Measurements from ENCODE around the gene ST8SIA4.

ST8SIA4 gene

GRCh38 chr5:100872408-100873190 lies 30.5 kb downstream of the ST8SIA4 start:
- DNase-seq (ENCODE audit: low spot score) = no peak

DNA sequence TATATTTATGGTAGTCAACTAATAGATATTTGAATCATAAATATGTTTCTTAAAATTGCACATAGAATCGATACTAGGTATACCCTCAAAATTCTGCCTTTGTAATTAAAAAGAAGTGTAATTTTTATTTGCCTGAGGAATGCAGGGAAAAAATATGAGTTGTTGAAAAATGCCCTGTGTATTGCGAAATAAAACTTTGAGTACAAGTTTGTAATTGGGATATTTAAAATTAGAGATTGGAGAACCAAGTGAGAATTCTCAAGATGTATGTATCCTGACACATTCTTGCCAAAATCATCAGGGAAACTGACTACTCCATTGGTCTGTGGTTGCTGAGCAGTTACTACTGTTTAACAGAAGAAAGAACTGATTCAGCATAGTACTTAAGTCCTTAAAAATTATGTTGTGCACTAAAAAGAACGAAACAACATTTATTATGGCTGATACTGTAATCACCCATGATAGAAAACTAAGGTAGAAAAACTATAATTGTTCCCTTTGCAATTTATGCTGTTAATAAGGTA lies 36.0 kb downstream of the ST8SIA4 start:
- DNase-seq (ENCODE audit: low spot score) = no peak

DNA sequence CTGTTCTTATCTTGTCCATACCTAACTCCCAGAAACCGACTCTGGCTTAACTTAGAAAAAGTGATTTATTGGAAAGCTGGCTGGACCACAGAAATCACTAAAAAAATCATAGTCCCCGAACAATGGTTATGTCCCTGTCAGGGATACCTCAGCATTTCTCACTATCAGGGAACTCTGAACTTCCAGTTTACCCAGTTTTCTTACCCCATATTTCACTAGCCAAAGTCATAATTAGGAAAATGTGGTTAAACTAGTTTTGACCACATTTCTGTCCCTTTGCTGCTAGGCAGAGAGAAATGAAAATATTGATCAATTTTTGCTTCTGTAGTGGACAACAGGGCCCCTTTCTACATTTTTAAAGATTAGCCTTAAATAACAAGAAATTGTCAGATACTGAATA lies 38.2 kb downstream of the ST8SIA4 start:
- no peak for DNase-seq (ENCODE audit: low spot score)

DNA sequence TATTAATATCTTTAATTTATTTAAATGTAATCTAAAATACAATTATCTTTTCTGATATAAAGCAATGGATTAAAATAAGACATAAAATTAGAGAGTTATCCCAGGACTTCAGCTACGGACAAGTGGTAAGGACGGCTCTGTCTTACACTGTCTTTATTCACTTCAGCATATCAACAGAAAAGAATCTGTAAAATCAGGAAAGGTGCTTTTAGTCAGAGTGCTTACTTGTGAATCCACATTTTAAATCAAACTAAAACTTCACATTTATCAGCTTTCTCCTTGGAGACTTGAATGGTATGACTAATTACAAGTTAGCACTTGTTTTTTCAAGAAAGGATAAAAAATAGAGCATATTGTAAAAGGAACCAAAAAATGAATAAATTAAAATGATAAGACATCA lies 39.3 kb downstream of the ST8SIA4 start:
- DNase-seq (ENCODE audit: low spot score) = no peak

- DNase-seq (ENCODE audit: low spot score) = no peak
Observed at GRCh38 chr5:100861148-100861547, 41.9 kb downstream of the ST8SIA4 start.

- DNase-seq (ENCODE audit: low spot score) = no peak
Observed at GRCh38 chr5:100860407-100860806, 42.7 kb downstream of the ST8SIA4 start.

- DNase-seq (ENCODE audit: low spot score) = no peak
Observed at GRCh38 chr5:100858987-100859545, 44.0 kb downstream of the ST8SIA4 start.

DNA sequence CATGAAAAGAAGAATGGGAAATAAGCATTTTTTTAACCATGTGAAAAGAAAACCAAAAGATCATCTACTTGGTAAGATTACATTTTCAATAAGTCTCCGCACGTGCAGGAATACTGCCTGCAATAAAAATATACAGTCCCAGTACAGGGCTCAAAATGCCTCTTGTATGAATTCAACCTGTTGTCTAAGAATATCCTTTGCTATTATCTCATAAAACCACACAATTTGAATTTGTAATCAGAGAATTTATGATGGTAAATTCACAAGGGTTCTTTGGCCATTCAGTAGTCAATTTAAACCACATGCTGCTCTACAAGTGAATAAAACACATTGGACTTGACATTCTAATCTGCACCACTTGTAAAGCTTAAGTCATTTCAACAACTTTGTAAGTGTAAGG lies 46.6 kb downstream of the ST8SIA4 start:
- DNase-seq (ENCODE audit: low spot score) = no peak

GRCh38 chr5:100855937-100856430 lies 47.1 kb downstream of the ST8SIA4 start:
- DNase-seq (ENCODE audit: low spot score) = no peak

- DNase-seq (ENCODE audit: low spot score) = no peak
Observed at GRCh38 chr5:100855295-100855694, 47.8 kb downstream of the ST8SIA4 start.

DNA sequence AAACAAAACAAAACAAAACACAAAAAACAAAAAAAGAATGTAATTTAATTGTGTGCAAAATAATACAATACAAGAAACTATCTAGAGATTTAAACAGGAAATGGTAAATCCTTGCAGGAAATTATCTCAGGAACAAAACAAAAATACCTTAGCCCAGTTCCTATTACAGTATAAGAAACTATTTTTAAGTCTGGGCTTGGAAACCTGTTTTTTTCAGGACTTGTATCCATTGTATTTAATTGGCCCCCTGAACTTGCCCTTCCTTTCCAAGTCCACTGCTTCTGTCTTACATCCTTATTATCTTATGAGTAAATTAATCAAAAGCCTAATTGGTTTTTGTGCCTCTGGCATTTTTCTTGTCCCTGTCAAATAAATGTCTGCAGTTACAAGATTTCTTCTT lies 48.5 kb downstream of the ST8SIA4 start:
- DNase-seq (ENCODE audit: low spot score) = no peak

GRCh38 chr5:100853582-100853981 lies 49.5 kb downstream of the ST8SIA4 start:
- DNase-seq (ENCODE audit: low spot score) = no peak

DNA sequence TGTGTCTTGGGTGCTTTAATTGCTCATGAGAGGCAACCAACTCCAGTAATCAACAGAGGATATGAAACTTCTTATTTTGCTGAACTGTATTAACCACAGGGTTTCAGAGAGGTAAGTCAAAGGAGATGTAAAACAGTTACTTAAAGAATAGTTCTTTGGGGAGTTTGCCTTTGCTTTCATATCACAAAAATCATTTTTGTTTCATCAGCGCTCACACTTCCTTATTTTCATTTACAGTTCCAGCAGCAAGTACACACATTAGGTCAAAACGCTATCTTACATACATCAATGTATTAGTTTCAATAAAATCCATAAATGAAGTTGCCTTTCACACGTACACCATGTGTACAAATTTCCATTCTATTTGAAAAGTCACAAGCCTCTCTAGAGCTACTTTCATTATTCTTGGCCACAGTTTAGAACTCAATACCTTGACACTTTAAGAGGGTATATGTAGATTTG lies 50.1 kb downstream of the ST8SIA4 start:
- no peak for DNase-seq (ENCODE audit: low spot score)

- DNase-seq (ENCODE audit: low spot score) = no peak
Observed at GRCh38 chr5:100852051-100852450, 51.0 kb downstream of the ST8SIA4 start.

DNA sequence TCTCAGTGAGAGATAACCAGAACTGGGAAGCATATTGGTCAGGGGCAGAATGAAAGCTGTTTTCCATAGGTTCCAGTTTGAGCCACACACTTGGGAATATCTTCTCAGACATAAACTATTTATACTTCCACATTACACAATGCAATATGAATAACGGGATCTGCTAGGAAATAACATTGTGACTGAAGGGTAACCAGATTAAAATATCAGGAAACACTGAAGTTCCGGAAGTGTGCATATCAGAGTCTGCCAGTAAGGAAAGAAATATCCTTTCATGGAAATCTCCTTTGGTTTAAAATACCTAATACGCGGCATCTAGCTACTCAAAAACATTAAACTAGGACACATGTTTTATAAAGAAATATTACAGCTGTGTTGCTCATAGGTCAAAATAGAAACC lies 56.3 kb downstream of the ST8SIA4 start:
- DNase-seq (ENCODE audit: low spot score) = no peak

DNA sequence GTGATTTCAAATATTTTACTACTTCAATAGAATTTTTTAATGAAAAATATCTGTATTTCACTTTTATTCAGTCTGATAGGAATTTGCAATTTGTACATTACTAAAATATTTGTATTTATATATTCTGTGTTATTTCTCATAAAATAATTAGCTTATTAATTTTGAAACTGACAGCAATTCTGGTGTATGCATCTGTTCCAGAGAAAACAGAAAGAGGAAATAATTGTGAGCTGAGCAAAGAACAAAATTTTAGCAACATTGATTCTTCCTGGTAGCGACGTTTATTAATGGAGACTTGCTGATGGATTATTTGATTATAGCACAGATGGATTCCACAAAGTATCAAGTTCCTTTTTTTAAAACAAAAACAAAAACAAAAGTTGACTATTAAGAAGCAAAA lies 61.0 kb downstream of the ST8SIA4 start:
- DNase-seq (ENCODE audit: low spot score) = no peak

DNA sequence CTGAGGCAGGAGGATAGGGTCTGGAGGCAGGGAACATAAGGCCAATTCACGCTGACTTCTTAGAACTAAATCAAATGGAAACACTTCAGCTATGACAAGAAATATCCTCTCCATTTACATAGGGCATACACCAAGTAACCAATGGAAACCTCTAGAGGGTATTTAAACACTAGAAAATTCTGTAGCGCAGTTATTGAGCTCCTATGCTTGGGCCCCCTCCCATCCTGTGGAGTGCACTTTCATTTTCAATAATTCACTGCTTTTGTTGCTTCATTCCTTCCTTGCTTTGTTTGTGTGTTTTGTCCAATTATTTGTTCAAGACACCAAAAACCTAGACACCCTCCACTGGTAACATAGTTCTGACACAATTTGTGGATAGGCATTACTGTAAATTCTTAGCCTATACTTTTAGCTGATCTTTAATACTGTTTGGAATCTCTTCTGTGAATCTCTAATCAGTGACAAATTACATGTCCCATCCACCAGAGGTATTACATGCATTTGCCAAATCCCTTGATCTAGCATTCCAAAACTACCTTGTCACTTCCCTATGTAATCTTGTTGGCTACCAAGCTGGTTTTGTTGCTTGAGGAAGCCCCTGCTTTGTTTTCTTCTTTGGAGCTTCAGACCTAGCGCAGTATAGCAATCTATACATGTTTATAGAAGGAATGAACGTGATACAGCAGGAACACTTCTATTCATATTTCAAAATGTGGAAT lies 61.6 kb downstream of the ST8SIA4 start:
- no peak for DNase-seq (ENCODE audit: low spot score)

GRCh38 chr5:100840789-100841188 lies 62.3 kb downstream of the ST8SIA4 start:
- no peak for DNase-seq (ENCODE audit: low spot score)

GRCh38 chr5:100840370-100840769 lies 62.7 kb downstream of the ST8SIA4 start:
- DNase-seq (ENCODE audit: low spot score) = no peak

DNA sequence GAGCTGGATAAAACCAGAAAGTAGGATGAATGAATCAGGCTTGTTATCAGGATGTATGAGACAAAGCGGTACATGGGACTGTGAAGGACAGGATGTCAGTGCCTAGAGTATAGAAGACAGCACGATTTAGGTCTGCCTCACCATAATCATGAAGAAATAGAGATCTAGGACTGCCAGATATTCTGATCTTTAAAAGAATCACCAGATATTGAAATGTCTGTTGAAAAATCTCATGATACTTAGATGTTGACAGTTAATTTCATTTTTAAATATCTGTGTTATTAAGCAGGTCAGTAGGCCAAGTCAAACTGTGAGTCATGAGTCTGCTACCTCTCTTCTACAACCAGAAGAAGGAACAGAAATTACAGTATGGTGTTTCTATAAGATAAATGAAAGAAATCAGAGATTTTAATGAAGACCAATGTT lies 65.0 kb downstream of the ST8SIA4 start:
- DNase-seq (ENCODE audit: low spot score) = no peak

GRCh38 chr5:100834519-100834918 lies 68.6 kb downstream of the ST8SIA4 start:
- DNase-seq (ENCODE audit: low spot score) = no peak

Measured in AG20443 (cell line).